AG04450 (cell line): ENCODE results near the gene OR10H1. TPM values are rescaled to one million over a fixed set of nuclear protein-coding genes. Genes with fewer than 3 reads are reported as not detected.

ENCODE experiments used
- CTCF ChIA-PET: fragments of 300-600, 350-600 bp; formaldehyde crosslinking; extraction: SDS; loops from one replicate; lab custom pipeline; 2022; ENCODE audit warnings: antibody characterized with exemption, inconsistent platforms; lab: Charles Lee
- POLR2A ChIA-PET: fragments of 350-600 bp; formaldehyde crosslinking; extraction: SDS; loops from one replicate; lab custom pipeline; 2021; ENCODE audit warnings: antibody characterized with exemption, inconsistent platforms; lab: Yijun Ruan, JAX
- DNase-seq: peaks from one replicate; pipeline ENCODE4 v3.0.0-alpha.2; 2011; ENCODE audit warnings: low read depth, low spot score
- H3K27ac ChIP-seq: one replicate; pipeline ENCODE4 v1.5.1; 2012; ENCODE audit warnings: low read depth, low read length, control low read depth
- H3K27me3 ChIP-seq: one replicate; pipeline ENCODE4 v1.6.0; 2012; ENCODE audit warnings: low read length; ENCODE audit not compliant: control insufficient read depth, insufficient read depth
- H3K4me3 ChIP-seq: 2 replicates; pipeline ENCODE4 v1.5.1; 2011; ENCODE audit warnings: mild to moderate bottlenecking, low read depth, low read length, control low read depth
- H3K9me3 ChIP-seq: 2 replicates; pipeline ENCODE4 v1.5.1; 2012; ENCODE audit warnings: low read length; ENCODE audit not compliant: control insufficient read depth, insufficient read depth
- CTCF ChIP-seq: IDR thresholded peaks from 2 replicates; pipeline ENCODE4 v1.5.1; 2011; ENCODE audit warnings: low read depth, low read length, control low read depth, inconsistent platforms
- polyA plus RNA-seq: library from polyadenylated mRNA; depleted of rRNA; stranded (reverse); fragments of >200 nt; gene quantifications from 2 replicates; pipeline ENCODE4 v1.2.3, GENCODE V29; 2011; rRNA removed

Gene OR10H1
- polyA plus RNA-seq, 1 experiment, result not detected

- no peak for DNase-seq
- Histone ChIP-seq H3K4me3 (no peak overlapping the region), H3K27ac (no peak overlapping the region), H3K27me3 (no peaks in the 10 kb centered on the region), H3K9me3 (peaks cover 14% of the 10 kb centered on the region)
- ChIA-PET POLR2A (no interaction called here), CTCF (no interaction called here)
- TF ChIP-seq CTCF, result no peak
Measured at GRCh38 chr19:15758379-15758778, 57.1 kb downstream of the OR10H1 start.

Other genes with a start within 250 kb of the OR10H1 start
- not detected in 2 replicates for gene CYP4F8, start 200.4 kb downstream of the OR10H1 start, polyA plus RNA-seq
- 0.11 TPM in 1 of 2 replicates, not detected in the other for gene CYP4F3, start 174.8 kb downstream of the OR10H1 start, polyA plus RNA-seq
- not detected in 2 replicates for gene CYP4F12, start 142.6 kb downstream of the OR10H1 start, polyA plus RNA-seq
- not detected in 2 replicates for gene OR10H2, start 87.6 kb downstream of the OR10H1 start, polyA plus RNA-seq
- gene OR10H3, start 77.7 kb downstream of the OR10H1 start, polyA plus RNA-seq, result not detected in 2 replicates
- not detected in 2 replicates for gene OR10H5, start 28.0 kb downstream of the OR10H1 start, polyA plus RNA-seq
- gene CYP4F2, start 82.4 kb upstream of the OR10H1 start, polyA plus RNA-seq, result not detected in 2 replicates
- 0.07 TPM in 1 of 2 replicates, not detected in the other for gene CYP4F11, start 118.9 kb upstream of the OR10H1 start, polyA plus RNA-seq
- gene OR10H4, start 133.3 kb upstream of the OR10H1 start, polyA plus RNA-seq, result not detected in 2 replicates